ENCODE results near the gene CD70.
"Not testable (repeated sequence)": the region's sequence is repeated elsewhere in the genome, so short reads cannot be mapped to it uniquely, and the experiment has no call there.

Gene CD70

DNA sequence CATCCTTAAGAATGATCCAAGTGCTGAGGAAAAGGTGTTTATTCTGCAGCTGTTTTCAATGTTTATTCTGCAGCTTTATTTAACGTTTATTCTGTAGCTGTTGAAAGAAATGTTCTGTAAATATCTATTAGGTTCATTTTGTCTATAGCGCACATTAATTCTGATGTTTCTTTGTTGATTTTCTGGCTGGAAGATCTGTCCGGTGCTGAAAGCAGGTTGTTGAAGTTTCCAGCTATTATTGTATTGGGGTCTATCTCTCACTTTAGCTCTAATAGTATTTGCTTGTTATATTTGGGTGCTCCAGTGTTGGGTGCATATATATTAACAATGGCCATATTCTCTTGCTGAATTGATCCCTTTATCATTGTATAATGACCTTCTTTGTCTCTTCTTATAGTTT lies 20.2 kb downstream of the CD70 start:
- no peak for DNase-seq (ENCODE audit: low read depth in 3 of 3)

DNA sequence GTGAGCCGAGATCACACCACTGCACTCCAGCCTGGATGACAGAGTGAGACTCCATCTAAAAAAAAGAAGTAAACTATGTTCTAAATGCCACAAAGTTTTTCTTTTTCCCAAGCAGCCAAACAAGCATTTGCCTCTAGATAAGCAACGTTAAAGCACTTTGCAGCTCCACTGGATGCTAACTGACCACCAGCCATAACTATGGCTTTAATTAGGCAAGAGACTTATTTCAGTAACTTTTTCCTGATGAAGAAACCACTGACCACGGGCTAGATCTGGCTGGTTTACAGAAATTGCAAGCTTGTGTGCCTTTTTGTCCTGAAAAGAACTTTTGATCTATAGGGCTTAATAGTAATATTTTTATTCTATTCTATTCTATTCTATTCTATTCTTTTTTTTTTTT lies 22.1 kb downstream of the CD70 start:
- DNase-seq (ENCODE audit: low read depth in 3 of 3) = no peak

DNA sequence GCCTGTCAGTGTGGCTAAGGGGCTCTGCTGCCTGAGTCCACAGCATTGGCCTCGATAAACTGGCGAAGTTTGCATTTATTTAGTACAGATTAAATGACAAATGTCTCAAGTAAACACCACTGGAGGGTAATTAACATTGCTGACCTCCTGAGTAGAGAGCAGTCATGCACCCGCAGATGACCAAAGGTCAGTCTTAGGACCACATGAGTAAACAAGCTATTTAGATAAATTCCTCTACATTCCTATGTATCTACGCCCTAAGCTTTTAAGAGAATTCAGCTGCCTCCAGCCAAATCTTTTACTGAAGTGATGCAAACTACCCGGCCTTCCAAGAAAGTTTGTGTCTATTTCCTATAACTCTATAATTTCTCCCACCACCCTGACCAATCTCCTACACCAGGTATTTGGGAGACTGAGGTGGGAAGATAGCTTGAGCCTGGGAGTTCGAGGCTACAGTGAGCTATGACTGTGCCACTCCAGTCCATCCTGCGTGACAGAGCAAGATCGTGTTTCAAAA lies 22.9 kb downstream of the CD70 start:
- DNase-seq (ENCODE audit: low read depth in 3 of 3) = no peak

DNA sequence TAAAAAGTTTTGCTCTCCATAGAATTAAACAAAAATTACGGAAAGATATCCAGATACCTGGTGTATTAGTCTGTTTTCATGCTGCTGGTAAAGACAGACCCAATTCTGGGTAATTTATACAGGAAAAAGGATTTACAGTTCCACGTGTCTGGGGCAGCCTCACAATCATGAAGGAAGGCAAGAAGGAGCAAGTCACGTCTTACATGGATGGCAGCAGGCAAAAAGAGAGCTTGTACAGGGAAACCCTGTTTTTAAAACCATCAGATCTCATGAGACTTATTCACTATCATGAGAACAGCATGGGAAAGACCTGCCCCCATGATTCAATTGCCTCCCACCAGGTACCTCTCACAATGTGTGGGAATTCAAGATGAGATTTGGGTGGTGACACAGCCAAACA lies 24.2 kb downstream of the CD70 start:
- not testable (repeated sequence) for DNase-seq (ENCODE audit: low read depth in 3 of 3)

DNA sequence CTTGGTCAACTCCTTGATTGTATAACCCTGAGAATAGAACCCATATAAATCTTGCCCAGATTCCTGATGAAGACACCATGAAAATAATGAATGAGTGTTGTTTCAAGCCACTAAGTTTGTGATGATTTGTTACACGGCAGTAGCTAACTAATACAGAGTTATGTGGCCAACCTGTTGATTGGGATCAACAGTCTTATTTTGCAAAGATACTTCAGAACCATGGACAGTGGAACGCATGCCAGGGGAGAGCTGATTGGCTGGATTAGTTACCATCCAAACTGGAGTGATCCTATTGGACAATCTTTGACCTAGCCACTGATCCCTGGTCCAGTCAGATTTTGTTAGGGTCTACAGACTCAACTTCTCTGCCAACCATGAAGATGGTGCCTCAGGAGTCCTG lies 26.6 kb downstream of the CD70 start:
- DNase-seq (ENCODE audit: low read depth in 3 of 3) = no peak

DNA sequence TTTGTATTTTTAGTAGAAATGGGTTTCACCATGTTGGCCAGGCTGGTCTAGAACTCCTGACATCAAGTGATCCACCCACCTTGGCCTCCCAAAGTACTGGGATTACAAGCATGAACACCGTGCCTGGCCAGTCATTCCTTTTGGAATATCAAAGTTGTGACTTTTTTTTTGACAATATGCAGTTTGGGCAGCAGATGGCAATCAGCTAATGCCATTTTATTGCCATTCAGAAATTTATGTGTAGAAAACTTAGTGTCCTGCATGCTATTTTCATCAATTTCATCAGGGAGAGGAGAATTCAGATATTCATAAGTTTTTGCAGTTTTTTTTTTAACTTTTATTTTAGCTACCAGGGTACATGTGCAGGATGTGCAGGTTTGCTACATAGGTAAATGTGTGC lies 28.5 kb downstream of the CD70 start:
- DNase-seq (ENCODE audit: low read depth in 3 of 3) = not testable (repeated sequence)

DNA sequence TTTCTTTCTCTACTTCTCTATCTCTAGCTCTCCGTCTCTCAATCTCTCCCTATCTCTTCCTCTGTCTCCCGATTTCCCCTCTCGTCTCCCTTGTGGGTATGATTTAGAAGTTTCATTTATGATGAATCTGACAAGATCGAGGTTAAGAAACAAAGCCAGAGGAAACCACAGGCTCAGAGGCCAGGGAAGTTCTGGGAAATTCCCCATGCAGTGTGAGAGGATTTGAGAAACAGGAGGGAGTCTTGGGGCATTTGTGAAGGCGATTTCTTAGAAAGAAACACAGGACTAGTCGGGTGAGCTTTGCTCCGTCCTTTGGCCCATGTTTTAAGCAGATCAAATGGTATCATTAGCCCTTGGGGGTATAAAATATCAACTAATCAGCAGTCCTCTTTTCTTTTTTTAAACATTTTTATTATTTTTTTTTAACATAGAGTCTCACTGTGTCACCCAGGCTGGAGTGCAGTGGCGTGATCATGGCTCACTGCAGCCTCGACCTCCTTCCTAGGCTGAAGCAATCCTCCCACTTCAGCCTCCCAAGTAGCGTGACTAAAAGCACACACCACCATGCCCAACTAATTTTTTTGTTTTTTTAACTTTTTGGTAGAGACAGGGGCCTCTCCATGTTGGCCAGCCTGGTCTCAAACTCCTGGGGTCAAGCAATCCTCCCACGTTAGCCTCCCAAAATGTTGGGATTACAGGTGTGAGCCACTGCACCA lies 34.3 kb downstream of the CD70 start:
- DNase-seq (ENCODE audit: low read depth in 3 of 3) = no peak

DNA sequence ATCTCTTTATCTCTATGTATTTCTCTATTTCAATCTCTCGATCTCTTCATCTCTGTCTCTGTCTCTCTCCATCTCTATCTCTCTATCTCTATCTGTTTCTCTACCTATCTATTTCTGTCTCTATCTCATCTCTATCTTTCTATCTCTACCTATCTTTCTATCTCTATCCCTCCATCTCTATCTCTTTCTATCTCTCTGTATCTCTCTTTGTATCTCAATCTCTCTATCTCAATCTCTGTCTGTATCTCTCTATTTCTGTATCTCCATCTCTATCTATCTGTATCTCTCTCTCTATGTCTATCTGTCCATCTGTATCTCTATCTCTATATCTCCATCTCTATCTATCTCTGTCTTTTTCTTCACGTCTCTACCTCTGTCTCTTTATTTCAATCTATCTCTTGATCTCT lies 34.9 kb downstream of the CD70 start:
- no peak for DNase-seq (ENCODE audit: low read depth in 3 of 3)

DNA sequence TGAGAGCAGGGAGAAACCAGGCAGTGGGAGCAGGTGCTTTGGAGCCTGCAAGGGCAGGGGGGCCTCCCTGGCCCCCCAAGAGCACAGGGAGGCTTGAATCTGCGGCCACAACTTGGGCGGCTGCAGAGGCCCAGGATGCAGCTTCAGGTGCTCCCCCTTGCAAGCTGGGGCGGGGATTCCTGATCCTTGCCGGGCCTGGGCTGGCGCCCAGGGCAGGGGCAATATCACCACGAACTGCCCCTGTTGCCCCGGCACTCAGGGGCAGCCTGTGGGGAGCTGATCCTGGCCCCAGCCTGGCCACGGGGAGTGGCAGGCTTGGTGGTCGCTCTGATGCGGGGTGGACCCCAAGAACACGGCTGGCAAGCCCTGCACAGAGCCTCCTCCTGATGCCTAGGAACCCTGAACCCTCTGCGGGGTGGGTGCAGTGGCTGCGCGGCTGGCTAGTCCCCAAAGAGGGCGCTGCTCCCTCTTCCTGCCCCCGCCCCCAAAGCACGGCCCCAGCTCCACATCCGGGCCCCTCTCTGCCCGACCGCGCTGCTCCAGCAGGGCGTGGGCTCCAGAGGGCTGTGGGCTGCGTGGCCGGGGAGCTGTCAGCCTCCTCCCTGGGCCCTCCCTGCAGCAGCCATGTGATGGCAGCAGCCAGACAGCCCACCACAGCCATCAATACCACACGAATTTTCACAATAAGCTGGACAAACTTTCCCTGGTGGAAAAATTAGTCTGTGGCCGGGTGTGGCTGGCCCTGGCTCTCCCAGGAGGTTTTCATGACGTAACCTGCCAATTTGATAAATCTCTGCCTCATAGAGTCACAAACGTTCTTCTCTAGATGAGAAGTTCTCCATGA lies 39.1 kb downstream of the CD70 start:
- peak in 2 of 3 experiments; percentile 13 to 26 for DNase-seq (ENCODE audit: low read depth in 3 of 3)

DNA sequence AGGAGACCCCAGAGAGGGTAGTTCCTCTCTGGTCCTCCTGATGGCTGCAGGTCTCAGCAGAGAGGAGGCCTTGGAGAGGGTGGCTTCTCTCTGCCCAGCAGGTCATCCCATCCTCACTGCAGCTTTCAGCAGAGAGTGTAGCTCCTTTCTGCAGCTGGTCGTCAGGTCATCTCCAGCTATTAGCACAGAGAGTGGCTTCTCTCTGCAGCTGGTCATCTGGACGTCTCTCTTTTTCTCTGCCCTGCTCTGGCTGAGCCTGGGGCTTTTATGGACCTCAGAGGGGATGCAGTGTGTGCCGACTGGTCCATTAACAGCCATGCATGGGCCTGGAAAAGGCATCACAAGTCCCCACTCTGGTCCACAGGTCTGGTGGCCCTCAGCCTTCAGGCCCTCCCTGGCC lies 39.9 kb downstream of the CD70 start:
- no peak for DNase-seq (ENCODE audit: low read depth in 3 of 3)

DNA sequence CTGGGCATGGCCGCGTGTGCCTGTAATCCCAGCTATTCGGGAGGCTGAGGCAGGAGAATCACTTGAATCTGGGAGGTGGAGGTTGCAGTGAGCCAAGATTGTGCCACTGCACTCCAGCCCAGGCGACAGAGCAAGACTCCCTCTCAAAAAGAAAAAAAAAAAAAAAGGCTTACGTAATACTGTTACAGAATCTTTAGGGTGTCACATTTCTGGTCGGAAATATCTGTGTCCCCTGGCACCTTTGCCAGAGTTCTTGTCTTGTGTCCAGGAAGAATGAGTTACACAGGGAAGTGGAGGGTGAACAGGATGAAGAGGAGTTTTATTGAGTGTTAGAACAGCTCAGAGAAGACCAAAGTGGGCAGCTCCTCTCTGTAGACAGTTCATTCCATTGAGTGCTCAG lies 40.3 kb downstream of the CD70 start:
- not testable (repeated sequence) for DNase-seq (ENCODE audit: low read depth in 3 of 3)

DNA sequence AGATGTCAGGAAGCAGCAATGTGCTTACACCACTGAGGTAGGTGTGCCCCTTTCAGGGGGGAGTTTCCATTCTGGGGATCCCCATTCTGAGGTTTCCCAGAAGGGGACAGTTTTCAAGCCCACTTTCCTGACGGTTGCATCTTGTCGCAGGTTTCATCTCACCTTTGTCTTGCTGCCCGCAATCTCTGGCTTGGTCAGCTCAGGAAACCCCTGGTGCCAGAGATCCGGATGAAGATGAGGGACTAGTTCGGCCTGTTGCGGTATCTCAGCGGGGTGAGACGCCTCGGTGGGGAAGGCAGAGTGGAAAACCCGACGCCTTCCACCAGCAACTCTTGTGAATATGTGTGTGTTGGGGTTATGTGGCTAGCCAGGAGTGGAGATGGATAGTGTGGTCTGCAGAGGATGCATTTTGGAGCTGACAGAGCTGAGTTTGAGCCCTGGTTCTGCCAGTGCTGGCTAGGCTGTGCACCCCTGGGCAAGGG lies 47.0 kb downstream of the CD70 start:
- no peak for DNase-seq (ENCODE audit: low read depth in 3 of 3)

DNA sequence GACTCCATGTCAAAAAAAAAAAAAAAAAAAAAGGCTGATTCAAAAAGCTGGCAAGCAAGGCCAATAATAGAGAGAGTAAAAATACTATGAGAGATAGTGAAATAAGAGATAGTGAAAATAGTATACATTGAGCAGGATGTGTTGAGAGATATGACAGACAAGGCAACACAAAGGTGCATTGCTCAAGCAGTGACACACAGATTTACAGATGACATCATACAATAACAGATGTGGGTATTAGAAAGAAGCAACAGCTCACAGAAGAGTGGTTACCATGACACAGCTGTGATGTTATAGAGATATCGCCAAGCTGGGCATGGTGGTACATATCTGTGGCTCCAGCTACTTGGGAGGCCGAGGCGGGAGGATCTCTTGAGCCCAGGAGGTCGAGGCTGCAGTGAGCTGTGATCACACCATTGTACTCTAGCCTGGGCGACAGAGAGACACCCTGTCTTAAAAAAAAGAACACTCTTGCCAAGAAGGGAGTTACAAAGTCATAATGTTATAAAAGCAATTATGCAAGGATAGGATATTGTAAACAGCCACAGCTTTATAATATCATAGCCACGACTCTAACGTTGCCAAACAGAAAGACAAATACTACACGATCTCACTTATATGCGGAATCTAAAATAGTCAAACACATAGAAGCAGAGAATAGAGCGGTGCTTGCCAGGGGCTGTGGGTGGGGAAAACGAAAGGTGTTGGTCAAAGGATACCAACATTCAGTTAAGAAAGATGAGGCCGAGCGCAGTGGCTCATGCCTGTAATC lies 49.8 kb downstream of the CD70 start:
- DNase-seq (ENCODE audit: low read depth in 3 of 3) = no peak

DNA sequence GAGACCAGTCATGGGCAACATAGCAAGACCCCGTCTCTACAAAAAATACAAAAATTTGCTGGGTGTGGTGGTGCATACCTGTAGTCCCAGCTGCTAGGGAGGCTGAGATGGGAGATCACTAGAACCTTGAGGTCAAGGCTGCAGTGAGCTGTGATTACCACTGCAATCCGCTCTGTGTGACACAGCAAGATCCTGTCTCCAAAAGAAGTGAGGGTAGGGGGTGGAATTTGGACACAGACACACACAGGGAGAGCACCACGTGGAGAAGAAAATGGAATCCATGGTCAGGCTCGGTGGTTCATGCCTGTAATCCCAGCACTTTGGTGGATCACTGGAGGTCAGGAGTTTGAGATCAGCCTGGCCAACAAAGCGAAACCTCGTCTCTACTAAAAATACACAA lies 51.4 kb downstream of the CD70 start:
- DNase-seq (ENCODE audit: low read depth in 3 of 3) = no peak
